Esophagus squamous epithelium (tissue), 4 donors: Measurements from ENCODE around the gene MCC.

Experiments
- CTCF ChIP-seq, 6 experiments: fragments of 450-650 bp in 4 of 6; fragments of 200-600 bp in 2 of 6; sonication (generic) in 2 of 6; IDR thresholded peaks; one replicate each; pipeline ENCODE4 v1.5.1; 2016 to 2019; ENCODE audit warnings: antibody characterized with exemption in 6 of 6, mild to moderate bottlenecking in 4 of 6, moderate library complexity in 4 of 6
- POLR2A ChIP-seq, 4 donors: fragments of 450-650 bp; IDR thresholded peaks; one replicate each; pipeline ENCODE4 v1.6.1; 2017; ENCODE audit warnings: antibody characterized with exemption in 4 of 4, mild to moderate bottlenecking in 4 of 4, moderate library complexity in 3 of 4

DNA sequence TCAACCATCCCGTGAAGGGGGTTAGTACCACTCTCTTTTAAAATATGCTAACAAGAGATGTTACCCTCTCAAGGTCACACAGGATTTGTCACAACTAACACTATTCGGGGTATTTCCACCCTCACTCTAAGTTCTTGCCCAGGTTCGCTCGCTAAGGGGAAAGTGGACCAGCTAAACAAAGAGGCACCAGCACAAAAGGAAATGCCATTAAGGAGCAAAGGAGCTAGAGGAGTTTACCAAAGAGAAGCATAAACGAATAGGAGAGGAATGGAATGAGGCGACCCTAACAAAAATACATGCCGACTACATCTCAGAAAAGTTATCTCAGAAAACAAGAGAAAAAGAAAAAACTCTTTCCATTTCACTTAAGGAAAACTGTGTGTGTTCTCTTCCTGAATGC, 340.7 kb downstream of the MCC start:
- TF ChIP-seq POLR2A (IDR thresholded peaks at IDR 0.05) (no peak), CTCF (IDR thresholded peaks at IDR 0.05) (no peak)
